SK-N-SH (cell line): Measurements from ENCODE around the gene TGM3.

ENCODE experiments used
- EP300 ChIP-seq, 2 experiments: IDR thresholded peaks; 2 replicates each; pipeline versions ENCODE4 v1.4.0 to v1.6.1; 2012; ENCODE audit warnings: borderline replicate concordance in 1 of 2, low read depth in 1 of 2, low read length in 1 of 2
- EZH2phosphoT487 ChIP-seq: fragments of 200-600 bp; sonication (generic); IDR thresholded peaks from 2 replicates; pipeline ENCODE4 v1.6.1; 2017; ENCODE audit warnings: low read depth, mixed run types, mild to moderate bottlenecking, antibody characterized with exemption, moderate library complexity, borderline replicate concordance
- GABPA ChIP-seq: IDR thresholded peaks from 2 replicates; pipeline ENCODE4 v1.4.0; 2012; ENCODE audit warnings: low read depth, mild to moderate bottlenecking
- JUND ChIP-seq: IDR thresholded peaks from 2 replicates; pipeline ENCODE4 v1.4.0; 2012
- POLR2AphosphoS5 ChIP-seq: IDR thresholded peaks from 2 replicates; pipeline ENCODE4 v1.6.1; 2012; ENCODE audit warnings: low read depth, low read length
- RAD21 ChIP-seq: IDR thresholded peaks from 2 replicates; pipeline ENCODE4 v1.6.1; 2012; ENCODE audit warnings: mild to moderate bottlenecking, low read length
- RXRA ChIP-seq: IDR thresholded peaks from 2 replicates; pipeline ENCODE4 v1.4.0; 2012; ENCODE audit warnings: low read depth, mild to moderate bottlenecking, borderline replicate concordance
- SIN3A ChIP-seq: IDR thresholded peaks from 2 replicates; pipeline ENCODE4 v1.6.1; 2012; ENCODE audit warnings: low read depth, mild to moderate bottlenecking, low read length, moderate library complexity, borderline replicate concordance
- SMC3 ChIP-seq: IDR thresholded peaks from 2 replicates; pipeline ENCODE4 v1.6.1; 2012; ENCODE audit warnings: low read depth, low read length, improper control_type of control experiment
- TEAD4 ChIP-seq: IDR thresholded peaks from 2 replicates; pipeline ENCODE4 v1.4.0; 2012; ENCODE audit warnings: mild to moderate bottlenecking, borderline replicate concordance; ENCODE audit not compliant: insufficient read depth
- TF ChIP-seq, protein P1 (sequence below): IDR thresholded peaks from 2 replicates; pipeline ENCODE4 v1.6.1; 2012; ENCODE audit warnings: mild to moderate bottlenecking, low read depth, low read length, moderate library complexity
- TF ChIP-seq, protein P2 (sequence below): IDR thresholded peaks from 2 replicates; pipeline ENCODE4; 2012
- TF ChIP-seq, protein P3 (sequence below): fragments of 200-600 bp; sonication (generic); IDR thresholded peaks from 2 replicates; pipeline ENCODE4 v1.6.1; 2017; ENCODE audit warnings: antibody characterized with exemption, mild to moderate bottlenecking, moderate library complexity

DNA sequence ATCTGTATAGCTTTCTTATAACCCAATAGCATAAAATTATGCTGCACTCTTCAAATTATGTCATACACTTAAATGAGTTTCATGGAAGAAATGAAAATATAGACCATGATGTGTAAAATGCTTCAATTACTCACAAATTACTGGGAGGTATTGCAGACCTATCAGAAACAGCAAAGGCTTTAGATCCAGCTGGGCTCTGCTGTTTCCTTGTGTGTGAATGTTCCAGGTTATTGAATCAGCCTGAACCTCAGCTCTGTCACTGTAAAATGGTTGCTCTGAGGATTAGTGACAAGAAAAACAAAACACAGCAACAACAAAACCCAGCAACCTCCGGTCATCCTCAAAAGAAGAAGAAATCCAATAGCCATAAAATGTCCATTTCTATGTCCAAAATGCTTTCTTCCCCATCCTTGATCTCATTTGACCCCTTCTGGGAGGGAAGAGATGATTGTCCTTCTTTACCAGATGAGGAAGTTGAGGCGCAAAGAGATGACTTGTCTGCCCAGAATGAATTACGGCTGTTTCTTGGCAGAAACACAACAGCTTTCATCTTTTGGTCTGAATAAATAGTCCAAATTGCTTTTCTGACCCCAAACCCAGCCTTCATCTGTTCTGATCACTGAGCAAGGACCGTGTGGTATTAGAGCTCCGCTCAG is 42.7 kb downstream of the TGM3 start:
- TF ChIP-seq, protein P1, sequence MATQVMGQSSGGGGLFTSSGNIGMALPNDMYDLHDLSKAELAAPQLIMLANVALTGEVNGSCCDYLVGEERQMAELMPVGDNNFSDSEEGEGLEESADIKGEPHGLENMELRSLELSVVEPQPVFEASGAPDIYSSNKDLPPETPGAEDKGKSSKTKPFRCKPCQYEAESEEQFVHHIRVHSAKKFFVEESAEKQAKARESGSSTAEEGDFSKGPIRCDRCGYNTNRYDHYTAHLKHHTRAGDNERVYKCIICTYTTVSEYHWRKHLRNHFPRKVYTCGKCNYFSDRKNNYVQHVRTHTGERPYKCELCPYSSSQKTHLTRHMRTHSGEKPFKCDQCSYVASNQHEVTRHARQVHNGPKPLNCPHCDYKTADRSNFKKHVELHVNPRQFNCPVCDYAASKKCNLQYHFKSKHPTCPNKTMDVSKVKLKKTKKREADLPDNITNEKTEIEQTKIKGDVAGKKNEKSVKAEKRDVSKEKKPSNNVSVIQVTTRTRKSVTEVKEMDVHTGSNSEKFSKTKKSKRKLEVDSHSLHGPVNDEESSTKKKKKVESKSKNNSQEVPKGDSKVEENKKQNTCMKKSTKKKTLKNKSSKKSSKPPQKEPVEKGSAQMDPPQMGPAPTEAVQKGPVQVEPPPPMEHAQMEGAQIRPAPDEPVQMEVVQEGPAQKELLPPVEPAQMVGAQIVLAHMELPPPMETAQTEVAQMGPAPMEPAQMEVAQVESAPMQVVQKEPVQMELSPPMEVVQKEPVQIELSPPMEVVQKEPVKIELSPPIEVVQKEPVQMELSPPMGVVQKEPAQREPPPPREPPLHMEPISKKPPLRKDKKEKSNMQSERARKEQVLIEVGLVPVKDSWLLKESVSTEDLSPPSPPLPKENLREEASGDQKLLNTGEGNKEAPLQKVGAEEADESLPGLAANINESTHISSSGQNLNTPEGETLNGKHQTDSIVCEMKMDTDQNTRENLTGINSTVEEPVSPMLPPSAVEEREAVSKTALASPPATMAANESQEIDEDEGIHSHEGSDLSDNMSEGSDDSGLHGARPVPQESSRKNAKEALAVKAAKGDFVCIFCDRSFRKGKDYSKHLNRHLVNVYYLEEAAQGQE: no peak
- TF ChIP-seq, protein P2, sequence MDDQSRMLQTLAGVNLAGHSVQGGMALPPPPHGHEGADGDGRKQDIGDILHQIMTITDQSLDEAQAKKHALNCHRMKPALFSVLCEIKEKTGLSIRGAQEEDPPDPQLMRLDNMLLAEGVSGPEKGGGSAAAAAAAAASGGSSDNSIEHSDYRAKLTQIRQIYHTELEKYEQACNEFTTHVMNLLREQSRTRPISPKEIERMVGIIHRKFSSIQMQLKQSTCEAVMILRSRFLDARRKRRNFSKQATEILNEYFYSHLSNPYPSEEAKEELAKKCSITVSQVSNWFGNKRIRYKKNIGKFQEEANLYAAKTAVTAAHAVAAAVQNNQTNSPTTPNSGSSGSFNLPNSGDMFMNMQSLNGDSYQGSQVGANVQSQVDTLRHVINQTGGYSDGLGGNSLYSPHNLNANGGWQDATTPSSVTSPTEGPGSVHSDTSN: no peak
- TF ChIP-seq SMC3 (no peak), RAD21 (no peak), GABPA (no peak), POLR2AphosphoS5 (no peak), EP300 (IDR thresholded peaks at IDR 0.05; ENCODE audit: borderline replicate concordance in 1 of 2, low read depth in 1 of 2, low read length in 1 of 2) (no peak), EZH2phosphoT487 (no peak), JUND (no peak), TEAD4 (no peak), RXRA (no peak), SIN3A (no peak)
- TF ChIP-seq, protein P3, sequence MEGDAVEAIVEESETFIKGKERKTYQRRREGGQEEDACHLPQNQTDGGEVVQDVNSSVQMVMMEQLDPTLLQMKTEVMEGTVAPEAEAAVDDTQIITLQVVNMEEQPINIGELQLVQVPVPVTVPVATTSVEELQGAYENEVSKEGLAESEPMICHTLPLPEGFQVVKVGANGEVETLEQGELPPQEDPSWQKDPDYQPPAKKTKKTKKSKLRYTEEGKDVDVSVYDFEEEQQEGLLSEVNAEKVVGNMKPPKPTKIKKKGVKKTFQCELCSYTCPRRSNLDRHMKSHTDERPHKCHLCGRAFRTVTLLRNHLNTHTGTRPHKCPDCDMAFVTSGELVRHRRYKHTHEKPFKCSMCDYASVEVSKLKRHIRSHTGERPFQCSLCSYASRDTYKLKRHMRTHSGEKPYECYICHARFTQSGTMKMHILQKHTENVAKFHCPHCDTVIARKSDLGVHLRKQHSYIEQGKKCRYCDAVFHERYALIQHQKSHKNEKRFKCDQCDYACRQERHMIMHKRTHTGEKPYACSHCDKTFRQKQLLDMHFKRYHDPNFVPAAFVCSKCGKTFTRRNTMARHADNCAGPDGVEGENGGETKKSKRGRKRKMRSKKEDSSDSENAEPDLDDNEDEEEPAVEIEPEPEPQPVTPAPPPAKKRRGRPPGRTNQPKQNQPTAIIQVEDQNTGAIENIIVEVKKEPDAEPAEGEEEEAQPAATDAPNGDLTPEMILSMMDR: no peak
